Measurements from ENCODE around the gene BRINP3.
"Not testable (repeated sequence)": the region's sequence is repeated elsewhere in the genome, so short reads cannot be mapped to it uniquely, and the experiment has no call there.

Gene BRINP3

GRCh38 chr1:190179817-190180216, 297.8 kb downstream of the BRINP3 start:
- no peak for DNase-seq (ENCODE audit: low read depth)

DNA sequence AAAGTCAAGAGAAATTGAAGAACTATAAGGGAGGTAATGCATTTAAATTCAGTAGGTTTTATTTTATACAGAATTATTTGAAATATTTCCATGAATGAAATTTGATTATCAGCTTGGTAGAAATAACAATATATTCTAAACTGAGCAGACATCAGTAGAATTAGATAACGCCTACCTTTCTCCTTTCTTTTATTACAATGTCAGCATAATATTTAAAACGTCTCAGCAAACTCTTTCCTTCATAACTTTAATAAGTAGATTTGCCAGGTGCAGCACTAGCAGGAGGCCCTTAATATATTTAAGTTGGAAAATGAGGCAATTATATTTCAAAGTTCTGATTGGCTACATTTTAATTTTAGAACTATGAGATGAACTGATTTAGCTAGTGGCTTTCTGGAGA, 298.8 kb downstream of the BRINP3 start:
- DNase-seq (ENCODE audit: low read depth), result no peak

DNA sequence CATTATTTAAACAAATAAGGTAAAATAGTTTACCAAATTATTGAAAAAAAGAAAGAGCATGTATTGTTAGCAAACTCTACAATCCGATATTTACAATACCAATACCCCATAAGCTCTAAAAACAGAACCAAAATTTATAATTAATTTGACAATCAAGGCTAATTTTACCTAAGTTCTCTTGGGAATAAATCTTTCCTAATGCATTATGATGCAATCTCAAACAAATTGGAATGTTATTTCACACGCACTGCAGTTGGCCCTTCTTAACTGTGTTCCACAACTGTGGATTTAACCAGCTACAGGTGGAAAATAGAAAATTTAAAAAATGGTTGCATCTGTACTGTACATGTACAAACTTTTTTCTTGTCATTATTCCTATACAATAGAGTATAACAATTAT, 300.1 kb downstream of the BRINP3 start:
- no peak for DNase-seq (ENCODE audit: low read depth)

DNA sequence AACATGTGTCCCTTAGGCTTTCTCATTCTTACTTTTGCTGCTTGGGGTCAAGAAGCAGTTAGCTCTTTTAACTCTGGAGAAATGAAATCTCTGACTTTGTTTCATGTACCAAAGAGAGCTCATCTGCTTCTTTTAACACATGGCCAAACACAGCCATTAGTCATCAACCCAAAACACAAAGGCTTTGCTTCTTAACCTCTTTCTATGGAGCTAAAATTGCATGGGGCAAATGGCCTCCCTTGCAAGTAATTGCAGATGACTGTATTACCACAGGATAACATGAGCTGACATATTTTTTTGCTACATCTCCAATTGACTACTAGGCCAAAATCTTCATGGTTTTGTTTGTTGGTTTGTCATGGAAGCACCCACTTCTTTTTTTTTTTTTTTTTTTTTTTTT, 300.9 kb downstream of the BRINP3 start:
- DNase-seq (ENCODE audit: low read depth), result no peak

GRCh38 chr1:190175320-190175719, 302.3 kb downstream of the BRINP3 start:
- DNase-seq (ENCODE audit: low read depth), result no peak

DNA sequence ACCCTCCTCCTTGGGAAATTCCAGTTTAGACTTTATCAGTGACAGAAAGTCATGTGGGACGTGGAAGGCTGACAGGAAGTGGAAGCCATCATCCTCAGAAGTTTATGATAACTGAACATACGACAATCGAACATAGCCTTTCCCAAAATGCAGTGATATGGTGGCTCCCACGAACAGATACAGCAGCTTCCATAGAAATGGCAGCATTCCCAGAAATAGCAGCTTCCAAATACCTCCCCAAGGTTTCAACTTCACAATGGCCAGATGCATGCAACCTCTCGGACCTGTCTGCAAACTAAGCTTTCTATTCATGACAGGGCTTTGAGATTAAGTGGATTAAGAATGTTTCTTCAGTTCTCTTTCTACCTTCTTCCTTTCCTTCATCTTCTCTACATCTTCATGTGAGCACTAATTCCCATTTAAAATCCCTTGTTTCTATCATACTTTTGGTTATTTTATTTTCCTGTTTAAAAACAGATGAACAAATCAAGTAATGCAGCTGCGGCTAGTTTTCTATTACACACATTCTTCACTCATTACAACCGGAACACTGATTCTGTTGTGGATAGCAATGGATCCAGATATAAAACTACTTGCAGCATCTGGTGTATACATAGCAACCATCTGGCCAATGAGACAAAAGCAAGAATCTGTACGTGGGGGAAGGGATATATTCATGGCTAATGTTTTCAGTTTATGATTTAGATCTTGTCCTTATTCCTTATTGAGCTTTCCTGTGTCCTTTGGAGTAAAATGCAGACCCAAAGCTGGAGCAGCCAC, 304.8 kb downstream of the BRINP3 start:
- no peak for DNase-seq (ENCODE audit: low read depth)

GRCh38 chr1:190170321-190170720, 307.3 kb downstream of the BRINP3 start:
- DNase-seq (ENCODE audit: low read depth), result no peak

GRCh38 chr1:190169311-190170067, 308.2 kb downstream of the BRINP3 start:
- no peak for DNase-seq (ENCODE audit: low read depth)

GRCh38 chr1:190168893-190169280, 308.8 kb downstream of the BRINP3 start:
- no peak for DNase-seq (ENCODE audit: low read depth)

- no peak for DNase-seq (ENCODE audit: low read depth)
These were observed 309.4 kb downstream of the BRINP3 start for GRCh38 chr1:190168116-190168892.

GRCh38 chr1:190159146-190159545, 318.5 kb downstream of the BRINP3 start:
- no peak for DNase-seq (ENCODE audit: low read depth)

DNA sequence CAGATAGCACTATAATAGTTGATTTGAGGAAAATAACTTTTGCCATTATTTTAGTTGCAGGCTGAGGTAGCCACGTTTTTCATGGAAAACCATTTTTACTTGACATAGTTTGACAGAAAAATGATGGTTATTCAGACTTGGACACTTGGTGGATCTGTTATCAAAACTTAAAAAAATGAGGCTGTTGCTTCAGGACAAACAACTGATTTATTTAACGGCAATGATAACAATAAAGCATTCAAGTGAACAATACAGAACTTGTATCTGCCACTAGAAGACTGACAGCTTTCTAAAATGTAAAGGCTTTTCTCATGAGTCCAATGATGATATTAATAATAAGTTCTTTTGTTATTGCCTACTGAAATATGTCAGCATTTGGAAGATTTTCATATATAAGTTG, 322.9 kb downstream of the BRINP3 start:
- no peak for DNase-seq (ENCODE audit: low read depth)

DNA sequence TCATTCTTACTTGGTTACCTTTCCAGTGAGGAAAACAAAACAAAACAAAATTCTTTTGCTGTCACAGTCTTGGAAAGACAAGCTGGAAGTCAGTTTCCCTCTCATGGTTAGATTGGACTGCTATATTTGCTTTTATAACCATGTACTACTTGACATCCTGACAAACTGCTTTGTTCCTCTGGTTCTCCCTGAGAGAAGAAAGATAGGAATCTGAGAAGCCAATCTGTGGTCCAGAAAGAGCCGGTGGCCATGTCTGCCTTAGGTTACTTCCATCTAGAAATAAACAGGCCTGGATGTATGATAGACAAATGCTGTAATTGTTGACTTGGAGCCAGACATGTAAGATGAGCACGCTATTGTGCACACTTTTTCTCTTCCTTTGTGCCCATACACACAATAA, 330.0 kb downstream of the BRINP3 start:
- no peak for DNase-seq (ENCODE audit: low read depth)

DNA sequence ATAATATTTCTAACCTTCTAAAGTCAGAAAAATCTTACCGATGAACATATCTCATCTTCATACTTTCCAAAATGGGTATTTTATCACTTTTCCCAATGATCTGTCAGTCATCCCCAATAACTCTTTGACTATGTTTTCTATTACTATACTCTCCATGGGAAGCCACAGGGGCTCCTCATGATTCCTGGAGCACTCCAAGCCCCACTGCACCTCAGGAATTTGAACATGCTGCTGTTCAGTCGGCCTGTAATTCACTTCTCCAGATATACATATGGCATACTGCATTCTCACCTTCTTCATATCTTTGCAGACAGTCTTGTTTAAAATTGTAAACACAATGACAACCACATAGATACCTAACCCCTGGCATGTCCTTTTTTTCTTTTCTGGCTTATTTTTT, 333.0 kb downstream of the BRINP3 start:
- DNase-seq (ENCODE audit: low read depth), result no peak

DNA sequence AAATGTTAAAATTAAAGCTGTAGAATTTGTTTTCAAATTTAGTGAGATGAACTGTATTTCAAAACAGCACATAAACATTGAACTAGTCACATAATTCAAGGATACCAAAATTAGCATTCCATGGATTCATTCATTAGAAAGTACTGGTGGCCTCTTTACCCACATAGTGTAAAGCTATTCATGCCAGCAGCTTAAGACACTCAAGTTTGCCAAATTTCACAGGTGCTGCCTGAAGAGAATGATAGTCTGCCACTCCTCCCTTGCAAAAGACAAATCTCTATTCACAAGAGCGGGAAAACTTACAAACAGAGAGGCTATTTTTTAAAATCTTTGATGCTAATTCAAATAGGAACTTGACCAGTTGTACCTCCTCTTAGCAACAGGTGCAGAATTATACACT, 337.0 kb downstream of the BRINP3 start:
- no peak for DNase-seq (ENCODE audit: low read depth)

GRCh38 chr1:190138702-190139101, 339.0 kb downstream of the BRINP3 start:
- DNase-seq (ENCODE audit: low read depth), result no peak

- no peak for DNase-seq (ENCODE audit: low read depth)
These were observed 339.4 kb downstream of the BRINP3 start for GRCh38 chr1:190138266-190138665.

DNA sequence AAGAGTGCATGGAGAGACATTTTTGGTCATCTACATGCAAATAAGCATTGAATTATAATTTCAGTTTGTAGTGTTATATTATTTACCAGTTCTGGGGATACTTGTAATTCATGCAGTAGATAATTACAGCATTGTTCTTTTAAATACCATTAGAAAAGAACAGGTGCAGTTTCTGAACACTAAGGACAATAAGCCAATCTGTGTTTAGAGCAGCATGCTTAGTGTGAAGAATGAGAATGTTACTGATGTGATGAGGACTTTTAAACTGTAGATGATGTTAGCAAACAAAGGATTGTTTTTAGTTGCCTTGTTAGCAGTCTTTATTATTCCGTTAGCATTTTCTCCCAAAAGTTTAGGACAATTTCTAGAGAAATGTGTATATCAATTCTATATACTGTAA, 348.3 kb downstream of the BRINP3 start:
- DNase-seq (ENCODE audit: low read depth), result no peak

DNA sequence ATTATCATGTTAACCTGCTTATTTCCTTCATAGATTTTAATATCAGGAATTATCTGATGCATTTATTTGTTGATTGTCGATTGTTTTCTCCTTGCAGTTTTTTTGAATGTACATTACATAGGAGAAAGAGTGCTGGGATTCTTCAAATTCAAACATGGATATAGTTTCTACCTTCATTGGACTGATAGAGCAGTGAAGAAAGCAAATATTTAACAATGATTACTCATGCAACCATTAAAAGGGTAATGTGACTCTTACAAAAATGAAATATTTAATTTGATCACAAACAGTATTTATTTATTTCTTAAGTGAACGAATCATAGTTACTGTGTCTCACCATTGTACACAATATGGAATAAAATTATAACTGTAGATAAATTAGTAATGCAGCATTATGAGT, 350.9 kb downstream of the BRINP3 start:
- DNase-seq (ENCODE audit: low read depth), result no peak

GRCh38 chr1:190124068-190124467, 353.6 kb downstream of the BRINP3 start:
- DNase-seq (ENCODE audit: low read depth), result no peak

GRCh38 chr1:190120564-190120963, 357.1 kb downstream of the BRINP3 start:
- DNase-seq (ENCODE audit: low read depth), result not testable (repeated sequence)

GRCh38 chr1:190119683-190120082, 358.0 kb downstream of the BRINP3 start:
- no peak for DNase-seq (ENCODE audit: low read depth)

DNA sequence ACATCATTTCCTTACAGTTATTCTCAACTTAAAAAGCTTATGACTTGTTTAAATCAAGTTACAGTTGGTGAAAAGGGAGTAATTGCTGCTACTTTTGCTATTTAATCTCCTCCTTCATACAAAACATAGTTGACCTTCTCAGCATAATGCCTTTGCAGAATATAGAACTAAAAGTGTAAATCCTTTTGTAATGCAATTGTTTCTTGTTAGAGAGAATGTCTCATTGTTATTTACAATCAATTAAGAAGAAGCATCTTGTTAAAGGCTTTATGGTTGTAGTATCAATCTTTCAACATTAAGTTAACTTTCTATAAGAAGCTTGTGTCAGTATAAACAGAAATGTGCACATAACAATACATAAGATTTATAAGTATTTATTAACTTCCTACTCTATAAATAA, 360.7 kb downstream of the BRINP3 start:
- DNase-seq (ENCODE audit: low read depth), result no peak

All from stimulated activated CD4-positive, alpha-beta T cell treated with anti-CD3 and anti-CD28 coated beads, Interleukin-2, amount 100 ng/mL, for 4 hours (primary cell).